DND-41 (cell line): ENCODE measurements around the gene NPPA.

ENCODE experiments used
- EZH2 ChIP-seq: IDR thresholded peaks from 3 replicates; pipeline ENCODE4 v1.6.1; 2012; ENCODE audit warnings: borderline replicate concordance, low read depth, mild to moderate bottlenecking, moderate library complexity, low read length, inconsistent platforms; ENCODE audit not compliant: severe bottlenecking
- TF ChIP-seq, protein P1 (sequence below): IDR thresholded peaks from 2 replicates; pipeline ENCODE4 v1.5.1; 2012; ENCODE audit warnings: borderline replicate concordance, low read length, moderate library complexity, mild to moderate bottlenecking; ENCODE audit not compliant: poor library complexity, severe bottlenecking; ENCODE audit errors: extremely low read depth

DNA sequence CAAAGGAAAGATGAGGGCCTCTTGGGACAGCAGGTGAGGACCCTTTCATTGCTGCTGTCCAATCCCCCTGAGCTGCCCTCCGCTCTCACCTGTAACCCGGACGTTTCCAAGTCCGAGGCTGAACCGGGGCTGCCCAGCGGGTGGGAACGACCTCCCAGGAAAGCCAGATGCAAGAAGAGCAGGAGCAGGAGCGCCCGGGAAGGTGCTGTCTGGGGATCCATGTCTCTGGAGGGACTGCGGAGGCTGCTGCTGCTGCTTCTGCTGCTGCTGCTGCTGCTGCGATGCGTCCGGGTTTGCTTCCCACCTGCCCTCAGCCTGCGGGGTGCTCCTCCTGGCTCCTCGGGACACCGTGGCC lies 11.0 kb upstream of the NPPA start, which contains the start of gene NPPB:
- TF ChIP-seq, protein P1, sequence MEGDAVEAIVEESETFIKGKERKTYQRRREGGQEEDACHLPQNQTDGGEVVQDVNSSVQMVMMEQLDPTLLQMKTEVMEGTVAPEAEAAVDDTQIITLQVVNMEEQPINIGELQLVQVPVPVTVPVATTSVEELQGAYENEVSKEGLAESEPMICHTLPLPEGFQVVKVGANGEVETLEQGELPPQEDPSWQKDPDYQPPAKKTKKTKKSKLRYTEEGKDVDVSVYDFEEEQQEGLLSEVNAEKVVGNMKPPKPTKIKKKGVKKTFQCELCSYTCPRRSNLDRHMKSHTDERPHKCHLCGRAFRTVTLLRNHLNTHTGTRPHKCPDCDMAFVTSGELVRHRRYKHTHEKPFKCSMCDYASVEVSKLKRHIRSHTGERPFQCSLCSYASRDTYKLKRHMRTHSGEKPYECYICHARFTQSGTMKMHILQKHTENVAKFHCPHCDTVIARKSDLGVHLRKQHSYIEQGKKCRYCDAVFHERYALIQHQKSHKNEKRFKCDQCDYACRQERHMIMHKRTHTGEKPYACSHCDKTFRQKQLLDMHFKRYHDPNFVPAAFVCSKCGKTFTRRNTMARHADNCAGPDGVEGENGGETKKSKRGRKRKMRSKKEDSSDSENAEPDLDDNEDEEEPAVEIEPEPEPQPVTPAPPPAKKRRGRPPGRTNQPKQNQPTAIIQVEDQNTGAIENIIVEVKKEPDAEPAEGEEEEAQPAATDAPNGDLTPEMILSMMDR: no peak
- TF ChIP-seq EZH2: no peak
